ENCODE data around the gene MEA1.
A peak's percentile ranks its signal among the peaks of the same experiment; 100 is the strongest.

The MEA1 gene

GRCh38 chr6:43026365-43026764, 12.6 kb upstream of the MEA1 start:
- no peak overlapping the region for H3K4me3 Mint-ChIP-seq
- H3K4me1 Mint-ChIP-seq = peaks cover 11% of the 10 kb centered on the region
- TF ChIP-seq CTCF (IDR thresholded peaks at IDR 0.05) = no peak
- no peak for DNase-seq
- H3K27me3 Mint-ChIP-seq (ENCODE audit: low read depth, poor library complexity) = peaks cover 3% of the 10 kb centered on the region
- no peak overlapping the region for H3K27ac Mint-ChIP-seq
- no peaks in the 10 kb centered on the region for H3K9me3 Mint-ChIP-seq
- H3K36me3 Mint-ChIP-seq (ENCODE audit: low read depth) = peaks cover 66% of the 10 kb centered on the region

- H3K27ac Mint-ChIP-seq = peak overlapping the region; percentile 8
- peaks cover 22% of the 10 kb centered on the region for H3K4me1 Mint-ChIP-seq
- no peak for DNase-seq
- H3K9me3 Mint-ChIP-seq = no peaks in the 10 kb centered on the region
- no peak overlapping the region for H3K4me3 Mint-ChIP-seq
- peaks cover 3% of the 10 kb centered on the region for H3K27me3 Mint-ChIP-seq (ENCODE audit: low read depth, poor library complexity)
- H3K36me3 Mint-ChIP-seq (ENCODE audit: low read depth) = peaks cover 49% of the 10 kb centered on the region
- TF ChIP-seq CTCF (IDR thresholded peaks at IDR 0.05) = no peak
Observed at GRCh38 chr6:43024436-43024835, 10.7 kb upstream of the MEA1 start.

- H3K9me3 Mint-ChIP-seq = no peaks in the 10 kb centered on the region
- H3K27ac Mint-ChIP-seq = peak within 1 kb of the TSS; percentile 99
- H3K27me3 Mint-ChIP-seq (ENCODE audit: low read depth, poor library complexity) = peaks cover 6% of the 10 kb centered on the region
- peak within 1 kb of the TSS; percentile 96 for H3K4me3 Mint-ChIP-seq
- H3K4me1 Mint-ChIP-seq = peaks cover 26% of the 10 kb centered on the region
- H3K36me3 Mint-ChIP-seq (ENCODE audit: low read depth) = peaks cover 48% of the 10 kb centered on the region
- DNase-seq = peak; percentile 78
- no peak for TF ChIP-seq CTCF (IDR thresholded peaks at IDR 0.05)
Observed at GRCh38 chr6:43021270-43022047, 7.7 kb upstream of the MEA1 start, which contains the start of gene RRP36. Gene RRP36 (plus strand): TSS chr6:43021623. CDS start chr6:43021655, 32 bp downstream.

- DNase-seq = peak; percentile 16
- peaks cover 6% of the 10 kb centered on the region for H3K27me3 Mint-ChIP-seq (ENCODE audit: low read depth, poor library complexity)
- H3K36me3 Mint-ChIP-seq (ENCODE audit: low read depth) = peaks cover 43% of the 10 kb centered on the region
- peaks cover 33% of the 10 kb centered on the region for H3K4me1 Mint-ChIP-seq
- no peaks in the 10 kb centered on the region for H3K9me3 Mint-ChIP-seq
- TF ChIP-seq CTCF (IDR thresholded peaks at IDR 0.05) = no peak
- peak overlapping the region; percentile 96 for H3K4me3 Mint-ChIP-seq
- peak overlapping the region; percentile 82 for H3K27ac Mint-ChIP-seq
Observed at GRCh38 chr6:43020847-43021246, 7.1 kb upstream of the MEA1 start.

GRCh38 chr6:43020052-43020705, 6.4 kb upstream of the MEA1 start:
- peaks cover 6% of the 10 kb centered on the region for H3K27me3 Mint-ChIP-seq (ENCODE audit: low read depth, poor library complexity)
- DNase-seq = no peak
- no peaks in the 10 kb centered on the region for H3K9me3 Mint-ChIP-seq
- peaks cover 40% of the 10 kb centered on the region for H3K36me3 Mint-ChIP-seq (ENCODE audit: low read depth)
- peaks cover 36% of the 10 kb centered on the region for H3K4me1 Mint-ChIP-seq
- peak overlapping the region; percentile 65 for H3K4me3 Mint-ChIP-seq
- H3K27ac Mint-ChIP-seq = peak overlapping the region; percentile 82
- TF ChIP-seq CTCF (IDR thresholded peaks at IDR 0.05) = no peak
